Left lung (tissue), 10 donors: Measurements from ENCODE around the gene FAT1. TPM values are rescaled to one million over a fixed set of nuclear protein-coding genes. Genes with fewer than 3 reads are reported as not detected.

Experiments used
- ATAC-seq: fragments of 200-7000 bp; cut with Tn5 transposase; one replicate; pipeline ENCODE4 v1.9.1; 2020; ENCODE audit warnings: moderate library complexity
- DNase-seq, 4 donors: peaks; one replicate each; pipeline ENCODE4 v3.0.0-alpha.2; 2013 to 2020
- H3K27ac ChIP-seq, 2 donors: fragments of 200-600 bp; sonication (generic) in 1 of 2; one replicate each; pipeline versions ENCODE4 v1.5.0 to v1.8.0; 2020 to 2021
- H3K27me3 ChIP-seq, 2 donors: fragments of 200-600 bp; sonication (generic) in 1 of 2; one replicate each; pipeline versions ENCODE4 v1.5.0 to v1.8.0; 2020 to 2021
- H3K36me3 ChIP-seq, 2 donors: fragments of 200-600 bp; sonication (generic) in 1 of 2; one replicate each; pipeline versions ENCODE4 v1.5.0 to v1.8.0; 2020 to 2021
- H3K4me1 ChIP-seq, 2 donors: fragments of 200-600 bp; one replicate each; pipeline ENCODE4 v1.8.0; 2021
- H3K4me3 ChIP-seq, 2 donors: fragments of 200-600 bp; sonication (generic) in 1 of 2; one replicate each; pipeline versions ENCODE4 v1.5.0 to v1.8.0; 2020 to 2021; ENCODE audit warnings: mild to moderate bottlenecking in 1 of 2
- H3K9me3 ChIP-seq, 2 donors: fragments of 200-600 bp; sonication (generic) in 1 of 2; one replicate each; pipeline versions ENCODE4 v1.5.0 to v1.8.0; 2020 to 2021
- intact Hi-C, 2 donors: fragments of 100-400 bp; cut with DNase I; formaldehyde crosslinking; loops; one replicate each; pipeline versions ENCODE4 v1.11.2 to v1.14.2; 2022
- polyA plus RNA-seq, 6 donors: library from polyadenylated mRNA; unstranded; fragments of 120-200 nt; gene quantifications; one replicate each; pipeline ENCODE4 v1.2.1, GENCODE V29; 2013; ENCODE audit not compliant: insufficient read length in 6 of 6
- total RNA-seq, 2 donors: library from RNA; stranded (reverse); fragmentation: NEBNext Ultra II Directional; extraction: Animal tissue kit (Norgen Biotek cat#: 25700); gene quantifications; one replicate each; pipeline ENCODE4 v1.2.1, GENCODE V29; 2021
- TF ChIP-seq, protein P1 (sequence below), 2 donors: fragments of 200-600 bp; sonication (generic) in 1 of 2; IDR thresholded peaks; one replicate each; pipeline versions ENCODE4 v1.5.0 to v1.8.0; 2021; ENCODE audit warnings: antibody characterized with exemption in 2 of 2
- donor health status: DM: no; HTN: yes; CAD: no.
- donor health status: DM: no; HTN: no; CAD: no.

The FAT1 gene
- total and polyA plus RNA-seq, 8 donors: 70.3 to 278 (median 232) TPM

DNA sequence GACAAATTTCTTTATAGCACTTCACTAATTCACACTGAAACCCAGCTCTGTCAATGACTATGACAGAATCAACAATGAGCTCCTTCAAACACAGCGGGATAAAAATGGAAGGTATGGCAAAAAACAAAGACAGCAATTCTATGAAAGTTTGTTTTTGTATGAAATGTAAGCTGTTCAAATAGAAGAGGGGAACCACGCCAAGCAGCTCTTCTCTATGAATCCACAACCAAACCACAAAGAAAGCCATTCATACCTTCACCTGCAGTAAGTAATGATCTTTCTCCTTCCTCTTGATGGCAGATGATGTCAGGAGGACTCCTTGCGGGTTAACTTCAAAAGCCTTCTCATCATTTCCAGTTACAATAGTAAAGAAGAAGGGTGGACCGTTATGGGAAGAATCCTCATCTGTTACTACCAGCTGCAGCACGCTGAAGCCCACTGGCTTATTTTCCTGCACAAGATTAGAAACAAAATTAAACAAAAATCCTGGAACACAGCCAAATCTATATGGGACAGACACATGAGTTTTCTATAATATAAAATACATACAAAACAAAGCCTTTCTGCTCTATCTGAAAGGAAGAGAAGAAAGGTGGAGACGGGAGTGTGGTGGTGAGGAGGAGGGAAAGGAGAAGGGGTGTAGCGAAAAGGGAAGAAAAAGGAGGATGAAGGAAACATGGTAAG, 119.4 kb downstream of the FAT1 start:
- intact Hi-C loops: no loop called here
- H3K4me3 ChIP-seq: no peak overlapping the region
- ATAC-seq (no peak), DNase-seq (no peak)
- peaks cover 0 to 62% of the 10 kb centered on the region in 2 donors for H3K36me3 ChIP-seq
- H3K27ac ChIP-seq: no peak overlapping the region
- H3K4me1 ChIP-seq: no peaks in the 10 kb centered on the region
- no peaks in the 10 kb centered on the region for H3K9me3 ChIP-seq
- TF ChIP-seq, protein P1, sequence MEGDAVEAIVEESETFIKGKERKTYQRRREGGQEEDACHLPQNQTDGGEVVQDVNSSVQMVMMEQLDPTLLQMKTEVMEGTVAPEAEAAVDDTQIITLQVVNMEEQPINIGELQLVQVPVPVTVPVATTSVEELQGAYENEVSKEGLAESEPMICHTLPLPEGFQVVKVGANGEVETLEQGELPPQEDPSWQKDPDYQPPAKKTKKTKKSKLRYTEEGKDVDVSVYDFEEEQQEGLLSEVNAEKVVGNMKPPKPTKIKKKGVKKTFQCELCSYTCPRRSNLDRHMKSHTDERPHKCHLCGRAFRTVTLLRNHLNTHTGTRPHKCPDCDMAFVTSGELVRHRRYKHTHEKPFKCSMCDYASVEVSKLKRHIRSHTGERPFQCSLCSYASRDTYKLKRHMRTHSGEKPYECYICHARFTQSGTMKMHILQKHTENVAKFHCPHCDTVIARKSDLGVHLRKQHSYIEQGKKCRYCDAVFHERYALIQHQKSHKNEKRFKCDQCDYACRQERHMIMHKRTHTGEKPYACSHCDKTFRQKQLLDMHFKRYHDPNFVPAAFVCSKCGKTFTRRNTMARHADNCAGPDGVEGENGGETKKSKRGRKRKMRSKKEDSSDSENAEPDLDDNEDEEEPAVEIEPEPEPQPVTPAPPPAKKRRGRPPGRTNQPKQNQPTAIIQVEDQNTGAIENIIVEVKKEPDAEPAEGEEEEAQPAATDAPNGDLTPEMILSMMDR (IDR thresholded peaks at IDR 0.05): no peak
- H3K27me3 ChIP-seq: no peaks in the 10 kb centered on the region

DNA sequence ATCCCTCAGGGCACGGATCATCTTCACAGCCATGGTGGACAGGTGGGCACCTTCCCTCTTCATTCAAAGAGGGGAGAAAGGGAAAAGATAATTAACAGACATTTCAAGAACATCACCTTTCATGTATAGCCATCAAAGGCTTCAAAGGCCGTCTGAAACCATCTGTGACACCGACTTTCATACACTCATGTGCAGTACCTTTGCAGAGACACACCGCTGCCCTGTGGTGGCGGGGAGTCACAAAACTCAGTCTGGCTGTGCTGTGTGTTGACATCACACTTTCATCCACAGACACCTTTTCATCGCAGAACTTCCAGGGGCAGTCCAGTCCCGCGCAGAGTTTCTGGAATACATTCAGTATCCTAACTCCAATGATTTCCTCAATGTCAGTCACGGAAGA, 120.7 kb downstream of the FAT1 start:
- no peak for ATAC-seq
- Histone ChIP-seq H3K36me3 (peaks cover 0 to 59% of the 10 kb centered on the region in 2 donors), H3K4me1 (no peaks in the 10 kb centered on the region), H3K27me3 (no peaks in the 10 kb centered on the region), H3K27ac (no peak overlapping the region), H3K4me3 (no peak overlapping the region), H3K9me3 (no peaks in the 10 kb centered on the region)
- TF ChIP-seq, protein P1 (IDR thresholded peaks at IDR 0.05): no peak
- DNase-seq: no peak
- intact Hi-C loops: no loop called here

DNA sequence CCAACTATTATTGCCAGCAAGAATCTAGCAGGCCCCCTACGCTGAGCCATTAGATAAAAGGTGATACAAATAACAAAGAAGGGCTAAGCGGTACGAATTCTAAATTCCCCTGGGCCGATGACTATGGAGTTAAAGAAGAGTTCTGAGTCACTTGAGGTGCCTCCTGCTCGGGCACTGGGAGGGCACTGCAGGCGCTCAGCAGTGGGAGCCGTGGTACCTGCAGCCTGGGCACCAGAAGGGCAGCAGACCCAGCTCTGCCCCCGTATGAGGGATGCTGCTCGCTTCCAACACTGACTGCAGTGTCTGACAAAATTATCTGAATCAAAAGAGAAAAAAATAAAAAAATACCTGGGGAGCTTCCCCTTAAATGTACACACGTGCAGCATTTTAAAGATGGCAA, 124.2 kb downstream of the FAT1 start:
- H3K9me3 ChIP-seq: no peaks in the 10 kb centered on the region
- TF ChIP-seq, protein P1 (IDR thresholded peaks at IDR 0.05): no peak
- no peaks in the 10 kb centered on the region for H3K27me3 ChIP-seq
- ATAC-seq (no peak), DNase-seq (no peak)
- H3K36me3 ChIP-seq: peaks cover 0 to 72% of the 10 kb centered on the region in 2 donors
- no peaks in the 10 kb centered on the region for H3K4me1 ChIP-seq
- no peak overlapping the region for H3K4me3 ChIP-seq
- H3K27ac ChIP-seq: no peak overlapping the region
- intact Hi-C loops: no loop called here

DNA sequence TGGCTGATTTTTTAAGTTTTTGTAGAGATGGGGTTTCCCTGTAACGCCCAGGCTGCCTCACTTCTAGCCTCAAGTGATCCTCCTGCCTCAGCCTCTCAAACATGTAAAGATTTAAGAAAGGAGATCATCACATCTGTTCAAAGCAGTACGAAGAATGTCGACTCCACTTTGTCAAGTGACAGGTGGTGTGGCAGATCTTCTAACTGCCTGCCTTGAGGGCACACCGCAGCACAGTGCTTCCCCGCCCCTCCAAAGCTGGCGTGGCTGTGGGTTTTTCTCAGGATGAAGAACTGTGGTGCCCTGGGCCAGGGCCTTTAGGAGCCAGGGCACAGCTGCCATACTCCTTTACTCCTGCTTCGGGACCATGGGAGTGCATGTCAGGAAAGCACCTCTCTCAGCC, 125.0 kb downstream of the FAT1 start:
- Histone ChIP-seq H3K4me3 (no peak overlapping the region), H3K27ac (no peak overlapping the region), H3K27me3 (no peaks in the 10 kb centered on the region), H3K9me3 (no peaks in the 10 kb centered on the region), H3K4me1 (no peaks in the 10 kb centered on the region), H3K36me3 (peaks cover 0 to 64% of the 10 kb centered on the region in 2 donors)
- DNase-seq (no peak), ATAC-seq (no peak)
- intact Hi-C loops: no loop called here
- TF ChIP-seq, protein P1 (IDR thresholded peaks at IDR 0.05): no peak

DNA sequence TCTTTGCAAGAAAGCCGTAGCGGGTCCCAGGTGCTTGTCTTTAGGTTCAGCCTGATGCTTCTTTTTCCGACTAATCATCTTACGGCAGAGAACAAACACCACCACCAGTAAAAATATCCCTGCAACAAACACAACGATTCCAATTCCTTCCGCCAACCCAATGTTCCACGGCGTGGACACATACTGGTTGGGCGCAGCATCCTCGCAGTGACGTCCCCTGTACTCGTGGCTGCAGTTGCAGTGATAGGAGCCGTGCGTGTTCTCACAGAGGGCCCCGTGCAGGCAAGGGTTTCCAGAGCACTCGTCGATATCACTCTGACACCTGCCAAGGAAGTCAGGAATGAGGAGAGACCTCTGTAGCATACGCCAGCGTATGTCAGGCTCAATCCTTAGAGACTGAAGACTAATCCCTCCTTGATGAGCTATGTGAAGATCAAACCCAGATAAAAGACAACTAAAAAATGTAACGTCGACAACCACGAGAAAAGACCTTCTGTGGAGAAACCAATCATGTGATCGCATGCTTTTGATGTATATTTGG, 126.7 kb downstream of the FAT1 start:
- Histone ChIP-seq H3K4me3 (no peak overlapping the region), H3K9me3 (no peaks in the 10 kb centered on the region), H3K27ac (no peak overlapping the region), H3K27me3 (no peaks in the 10 kb centered on the region), H3K36me3 (peaks cover 0 to 54% of the 10 kb centered on the region in 2 donors), H3K4me1 (no peaks in the 10 kb centered on the region)
- intact Hi-C loops: no loop called here
- ATAC-seq (no peak), DNase-seq (no peak)
- TF ChIP-seq, protein P1 (IDR thresholded peaks at IDR 0.05): no peak
